GM13977 (cell line): Measurements from ENCODE around the gene CENATAC.
"Not testable (repeated sequence)": the region's sequence is repeated elsewhere in the genome, so short reads cannot be mapped to it uniquely, and the experiment has no call there.

Experiments used
- DNase-seq: peaks from one replicate; pipeline ENCODE4 v3.0.0; 2012; ENCODE audit warnings: low spot score
- CTCF ChIP-seq: IDR thresholded peaks from 2 replicates; pipeline ENCODE4 v1.5.1; 2012; ENCODE audit warnings: mild to moderate bottlenecking, control low read depth; ENCODE audit not compliant: insufficient read depth; ENCODE audit errors: extremely low read depth, missing control alignments
- in situ Hi-C: fragments of 300-500 bp; cut with MboI; formaldehyde crosslinking; loops from one replicate; pipeline ENCODE4 v1.12.0; 2022; ENCODE audit warnings: low sequenced_read_pairs, low pct_unique_long_range_greater_than_20kb, mixed read lengths, inconsistent platforms; ENCODE audit not compliant: unreplicated experiment

CENATAC gene

DNA sequence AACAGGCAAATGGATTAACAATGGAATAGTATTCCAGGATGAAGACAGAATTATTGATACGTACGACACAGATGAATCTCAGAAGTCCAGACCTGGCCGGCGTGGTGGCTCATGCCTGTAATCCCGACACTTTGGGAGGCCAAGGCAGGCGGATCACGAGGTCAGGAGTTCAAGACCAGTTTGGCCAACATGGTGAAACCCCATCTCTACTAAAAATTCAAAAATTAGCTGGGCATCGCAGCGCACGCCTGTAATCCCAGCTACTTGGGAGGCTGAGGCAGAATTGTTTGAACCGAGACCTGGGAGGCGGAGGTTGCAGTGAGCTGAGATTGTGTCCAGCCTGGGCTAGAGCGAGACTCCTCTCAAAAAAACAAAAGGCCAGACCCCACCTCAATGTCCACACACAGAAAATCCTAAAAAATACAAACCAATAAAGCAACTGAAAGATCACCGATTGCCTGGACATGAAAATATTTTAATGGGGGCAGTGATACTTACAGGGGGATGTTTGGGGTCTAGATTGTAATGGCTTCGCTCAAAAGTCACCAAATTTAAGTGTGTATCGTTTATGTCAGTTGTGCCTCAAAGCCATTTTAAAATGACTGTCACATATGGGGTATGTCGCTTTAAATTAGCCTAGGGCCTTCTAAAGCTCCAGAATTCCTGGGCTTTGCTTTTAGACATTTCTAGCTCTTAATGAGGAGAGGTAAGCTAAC, 16.4 kb downstream of the CENATAC start:
- TF ChIP-seq CTCF: no peak
- DNase-seq: no peak
- in situ Hi-C loops: no loop called here

DNA sequence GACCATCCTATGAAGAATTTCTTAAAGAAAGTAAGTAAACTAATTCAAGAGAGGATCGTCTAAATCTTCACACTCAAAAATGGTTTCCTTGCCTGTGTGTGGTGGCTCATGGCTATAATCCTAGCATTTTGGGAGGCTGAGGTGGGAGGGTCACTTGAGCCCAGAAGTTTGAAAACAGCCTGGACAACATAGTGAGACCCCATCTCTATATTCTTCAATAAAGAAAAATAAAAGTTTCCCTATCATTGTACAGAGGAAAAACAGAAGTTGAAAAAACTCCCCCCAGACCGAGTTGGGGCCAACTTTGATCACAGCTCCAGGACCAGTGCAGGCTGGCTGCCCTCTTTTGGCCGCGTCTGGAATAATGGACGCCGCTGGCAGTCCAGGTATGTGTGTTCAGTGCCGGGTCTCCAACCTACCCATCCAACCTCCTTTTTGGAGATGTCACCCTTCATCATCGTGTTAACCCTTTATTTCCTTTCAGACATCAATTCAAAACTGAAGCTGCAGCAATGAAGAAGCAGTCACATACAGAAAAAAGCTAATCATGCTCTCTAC, 17.2 kb downstream of the CENATAC start:
- in situ Hi-C loops: no loop called here

GRCh38 chr11:119016216-119017009, 18.5 kb downstream of the CENATAC start:
- no peak for DNase-seq
- no peak for TF ChIP-seq CTCF
- in situ Hi-C loops: no loop called here

More for the DNA sequence above, 17.2 kb downstream of the CENATAC start:
- DNase-seq: no peak
- TF ChIP-seq CTCF: peak; percentile 14

- in situ Hi-C loops, DNase-seq: not testable (repeated sequence)
Measured at GRCh38 chr11:119017377-119017776, 19.4 kb downstream of the CENATAC start.

- in situ Hi-C loops: no loop called here
- DNase-seq: peak; percentile 94
- TF ChIP-seq CTCF: no peak
Measured at GRCh38 chr11:119018074-119018938, 20.4 kb downstream of the CENATAC start, which contains the start of the genes RPS25 and TRAPPC4. Gene RPS25, minus strand, starts transcription at chr11:119018343. Its CDS starts 59 bp downstream, at chr11:119018284. Gene TRAPPC4, plus strand, starts transcription at chr11:119018766. Its CDS starts 30 bp downstream, at chr11:119018796.

- DNase-seq: no peak
- in situ Hi-C loops: no loop called here
- no peak for TF ChIP-seq CTCF
Measured at GRCh38 chr11:119019996-119020395, 22.1 kb downstream of the CENATAC start.
